ENCODE results near the gene LAMB4. TPM values are rescaled to one million over a fixed set of nuclear protein-coding genes. Genes with fewer than 3 reads are reported as not detected.
"Not testable (repeated sequence)": the region's sequence is repeated elsewhere in the genome, so short reads cannot be mapped to it uniquely, and the experiment has no call there.

Gene LAMB4
- total RNA-seq, 2 experiments from 2014 or later: not detected

- ChIA-PET POLR2A (no interaction called here), CTCF (interaction anchor here (0.5 kb wide), 1 partner anchor 680 kb away, joined by 3 read pairs; no protein-coding TSS in a partner anchor)
Observed at GRCh38 chr7:108059526-108059925, 70.6 kb downstream of the LAMB4 start.

DNA sequence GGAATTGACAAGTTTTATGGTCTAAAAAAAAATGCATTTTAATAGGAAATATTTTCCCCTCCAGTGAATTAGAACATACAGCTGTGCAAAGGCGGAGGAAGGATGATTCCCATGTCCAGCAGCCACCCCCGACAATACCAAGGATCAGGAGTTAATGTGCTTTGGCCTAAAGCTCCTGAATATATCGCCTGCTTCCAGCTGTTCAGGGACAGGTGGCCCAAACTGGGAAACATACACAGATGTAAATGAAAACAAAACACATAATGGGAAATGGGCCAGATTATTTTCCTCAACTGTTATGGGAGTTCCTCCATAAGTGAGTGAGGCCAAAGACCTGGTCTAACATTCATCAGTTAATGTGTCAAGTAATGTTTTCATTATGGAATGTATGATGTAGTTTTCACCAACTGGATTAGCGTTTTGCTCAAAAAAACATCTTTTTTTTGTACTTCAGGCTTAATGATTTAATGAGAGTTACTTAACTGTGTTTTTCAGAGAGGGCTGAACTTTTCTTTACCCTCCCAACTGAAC lies 72.1 kb downstream of the LAMB4 start:
- ChIA-PET POLR2A (no interaction called here), CTCF (no interaction called here)

- CTCF ChIA-PET: no interaction called here
Observed at GRCh38 chr7:108055611-108056021, 74.5 kb downstream of the LAMB4 start.

DNA sequence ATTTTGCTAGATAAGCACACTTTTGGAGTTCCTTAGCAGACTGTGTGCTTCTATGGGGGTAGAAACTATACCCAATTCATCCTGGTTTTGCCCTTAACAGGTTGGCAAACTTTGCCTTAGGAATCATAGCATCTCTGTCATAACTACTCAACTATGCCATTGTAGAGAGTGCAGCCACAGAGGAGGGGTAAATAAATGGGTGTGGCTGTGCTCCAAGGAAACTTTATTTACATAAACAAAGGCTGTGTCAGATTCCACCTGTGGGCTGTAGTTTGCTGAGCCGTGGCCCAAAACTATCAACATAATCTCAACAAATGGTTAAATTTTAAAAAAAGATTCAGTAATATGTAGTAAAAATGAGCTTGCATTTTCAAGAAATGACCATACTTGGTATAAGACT lies 75.6 kb downstream of the LAMB4 start:
- ChIA-PET POLR2A (no interaction called here), CTCF (no interaction called here)

More at GRCh38 chr7:108055611-108056021, 74.5 kb downstream of the LAMB4 start:
- POLR2A ChIA-PET: no interaction called here

- ChIA-PET CTCF (no interaction called here), POLR2A (no interaction called here)
Observed at GRCh38 chr7:108053250-108053649, 76.9 kb downstream of the LAMB4 start.

DNA sequence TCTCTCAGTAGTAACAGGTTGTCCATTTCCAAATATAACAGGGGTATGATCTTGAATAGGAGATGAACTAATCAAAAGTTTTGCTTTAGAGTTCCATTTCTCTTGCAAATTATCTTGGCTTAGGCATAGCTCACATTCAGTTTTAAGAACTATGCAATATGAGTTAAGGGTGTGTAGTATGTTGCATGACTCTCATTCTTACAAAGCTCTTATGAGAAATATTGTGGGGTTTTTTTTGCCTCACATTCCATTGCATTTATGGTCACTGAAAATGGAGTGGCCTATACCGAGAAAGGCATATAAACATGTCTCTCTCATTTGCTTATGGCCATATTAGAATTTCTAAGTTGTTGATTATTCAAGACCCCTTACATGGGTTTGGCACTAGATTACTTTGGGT lies 78.7 kb downstream of the LAMB4 start:
- POLR2A ChIA-PET: no interaction called here
- CTCF ChIA-PET: no interaction called here

DNA sequence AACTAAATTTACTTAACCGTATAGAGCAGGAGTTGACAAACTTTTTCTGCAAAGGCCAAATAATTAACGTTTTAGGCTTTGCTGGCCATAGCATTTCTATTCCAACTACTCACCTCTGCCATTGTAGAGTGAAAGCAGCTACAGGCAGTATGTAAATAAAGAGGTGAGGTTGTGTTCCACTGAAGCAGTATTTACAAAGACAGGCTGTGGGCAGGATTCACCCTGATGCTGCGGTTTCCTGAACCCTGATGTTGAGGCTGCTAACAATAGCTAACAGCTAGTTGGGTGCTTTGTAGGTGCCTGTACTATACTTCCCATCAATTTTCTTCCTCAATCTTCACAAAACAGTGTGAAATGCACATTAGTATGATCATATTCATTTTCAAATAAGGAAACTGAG lies 80.2 kb downstream of the LAMB4 start:
- POLR2A ChIA-PET: no interaction called here
- CTCF ChIA-PET: no interaction called here

GRCh38 chr7:108048422-108048821 lies 81.7 kb downstream of the LAMB4 start:
- ChIA-PET POLR2A (no interaction called here), CTCF (no interaction called here)

- CTCF ChIA-PET: no interaction called here
- POLR2A ChIA-PET: no interaction called here
Observed at GRCh38 chr7:108046952-108047506, 83.1 kb downstream of the LAMB4 start.

GRCh38 chr7:108045669-108046068 lies 84.5 kb downstream of the LAMB4 start:
- ChIA-PET POLR2A (no interaction called here), CTCF (no interaction called here)

GRCh38 chr7:108045154-108045553 lies 85.0 kb downstream of the LAMB4 start:
- ChIA-PET POLR2A (no interaction called here), CTCF (no interaction called here)

DNA sequence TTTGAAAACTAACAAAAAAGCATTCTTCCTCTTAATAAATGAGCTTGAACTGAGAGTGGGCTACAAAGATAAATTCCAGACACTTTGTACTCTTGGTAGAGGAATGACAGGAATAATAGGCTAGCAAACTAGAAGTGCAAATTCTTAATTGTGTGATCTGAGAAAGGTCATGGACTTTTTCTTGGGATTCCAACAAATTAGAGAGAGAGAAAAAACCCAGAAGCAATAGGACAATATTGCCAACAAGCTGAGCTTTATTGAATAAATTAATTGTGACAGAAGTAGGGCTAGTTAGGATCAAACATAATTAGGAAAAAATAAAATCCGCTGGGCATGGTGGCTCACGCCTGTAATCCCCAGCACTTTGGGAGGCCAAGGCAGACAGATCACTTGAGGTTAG lies 85.8 kb downstream of the LAMB4 start:
- ChIA-PET CTCF (no interaction called here), POLR2A (no interaction called here)

DNA sequence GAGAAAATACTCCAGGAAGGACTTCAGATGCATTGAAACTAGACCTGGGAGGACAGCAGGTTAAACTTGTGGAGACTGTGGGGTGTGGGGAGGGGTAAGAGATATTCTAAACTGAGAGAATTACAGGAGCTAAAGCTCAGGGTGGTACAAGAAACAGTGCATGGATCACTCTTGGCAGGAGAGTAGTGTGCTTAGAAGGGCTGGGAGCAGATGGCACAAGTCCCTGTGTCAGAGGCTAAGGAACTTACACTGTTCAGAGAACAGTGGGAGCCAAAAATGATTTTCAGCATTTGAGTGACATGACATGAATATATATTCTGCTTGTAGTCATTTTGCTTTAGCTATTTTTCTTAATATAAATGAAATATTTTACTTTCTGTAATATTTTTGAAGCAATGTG lies 91.2 kb downstream of the LAMB4 start:
- POLR2A ChIA-PET: interaction anchor here (0.6 kb wide), 1 partner anchor 607 kb away, joined by 3 read pairs; no protein-coding TSS in a partner anchor
- CTCF ChIA-PET: no interaction called here

- CTCF ChIA-PET: no interaction called here
- POLR2A ChIA-PET: no interaction called here
Observed at GRCh38 chr7:108037741-108038140, 92.4 kb downstream of the LAMB4 start.

DNA sequence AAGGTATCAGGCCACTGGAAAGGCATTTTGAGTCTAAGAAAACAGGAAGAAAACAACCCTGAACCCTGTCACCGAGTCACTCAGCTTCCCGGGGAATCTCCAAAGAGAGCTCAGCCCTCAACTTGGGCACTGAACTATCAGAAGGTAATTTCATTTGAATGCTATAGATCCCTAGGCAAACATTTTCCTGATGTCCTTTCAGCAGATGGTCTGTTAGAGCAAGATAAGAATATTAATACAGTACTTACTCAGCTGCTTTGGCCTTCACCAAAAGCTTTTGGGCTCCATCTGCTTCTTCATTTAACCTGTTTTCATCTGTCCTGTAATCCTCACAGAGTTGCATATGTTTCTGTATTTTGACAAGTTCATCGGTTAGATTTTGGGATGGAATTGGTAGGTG lies 93.0 kb downstream of the LAMB4 start:
- ChIA-PET CTCF (no interaction called here), POLR2A (no interaction called here)

GRCh38 chr7:108034586-108034985 lies 95.6 kb downstream of the LAMB4 start:
- POLR2A ChIA-PET: no interaction called here
- CTCF ChIA-PET: no interaction called here

GRCh38 chr7:108033776-108034497 lies 96.2 kb downstream of the LAMB4 start:
- ChIA-PET POLR2A (no interaction called here), CTCF (interaction anchor here (0.6 kb wide), 1 partner anchor 316 kb away, joined by 3 read pairs; no protein-coding TSS in a partner anchor)

DNA sequence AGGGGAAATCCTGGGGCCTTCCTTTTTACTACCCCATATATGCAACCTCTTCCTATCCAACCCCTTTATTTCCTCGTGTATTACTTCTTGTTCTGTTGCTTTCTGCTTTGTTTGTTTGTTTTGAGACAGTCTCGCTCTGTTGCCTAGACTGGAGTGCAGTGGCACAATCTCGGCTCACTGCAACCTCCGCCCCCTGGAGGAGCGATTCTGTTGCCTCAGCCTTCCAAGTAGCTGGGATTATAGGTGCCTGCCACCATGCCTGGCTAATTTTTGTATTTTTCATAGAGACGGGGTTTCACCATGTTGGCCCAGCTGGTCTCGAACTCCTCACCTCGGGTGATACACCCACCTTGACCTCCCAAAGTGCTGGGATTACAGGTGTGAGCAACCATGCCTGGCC lies 96.9 kb downstream of the LAMB4 start:
- CTCF ChIA-PET: interaction anchor here (0.6 kb wide), 1 partner anchor 316 kb away, joined by 3 read pairs; no protein-coding TSS in a partner anchor
- POLR2A ChIA-PET: not testable (repeated sequence)

- POLR2A ChIA-PET: no interaction called here
Observed at GRCh38 chr7:108030516-108030915, 99.6 kb downstream of the LAMB4 start.

GRCh38 chr7:108029034-108029433 lies 101.1 kb downstream of the LAMB4 start:
- ChIA-PET CTCF (no interaction called here), POLR2A (no interaction called here)

More at GRCh38 chr7:108030516-108030915, 99.6 kb downstream of the LAMB4 start:
- CTCF ChIA-PET: no interaction called here

- POLR2A ChIA-PET: no interaction called here
Observed at GRCh38 chr7:108028111-108028510, 102.0 kb downstream of the LAMB4 start.

GRCh38 chr7:108027239-108027638 lies 102.9 kb downstream of the LAMB4 start:
- POLR2A ChIA-PET: no interaction called here
- CTCF ChIA-PET: no interaction called here

More at GRCh38 chr7:108028111-108028510, 102.0 kb downstream of the LAMB4 start:
- CTCF ChIA-PET: no interaction called here
